GM18507 (cell line): ENCODE measurements around the gene NUTM2F.
A peak's percentile ranks its signal among the peaks of the same experiment; 100 is the strongest.
"Not testable (repeated sequence)": the region's sequence is repeated elsewhere in the genome, so short reads cannot be mapped to it uniquely, and the experiment has no call there.

Experiments used
- DNase-seq: peaks from one replicate; pipeline ENCODE4 v3.0.0; 2011; ENCODE audit warnings: low read depth; ENCODE audit not compliant: insufficient read length; ENCODE audit errors: extremely low spot score
- FAIRE-seq: peaks from 2 replicates; lab custom pipeline; 2011; peaks lifted over from hg19 to GRCh38; lab: Jason Lieb, UNC

NUTM2F gene

GRCh38 chr9:94322342-94322940, 6.0 kb downstream of the NUTM2F start:
- not testable (repeated sequence) for FAIRE-seq, DNase-seq

GRCh38 chr9:94317949-94318657, 10.3 kb downstream of the NUTM2F start:
- DNase-seq: not testable (repeated sequence)
- peak; percentile 56 for FAIRE-seq

- DNase-seq: not testable (repeated sequence)
- peak; percentile 85 for FAIRE-seq
These were observed 12.2 kb downstream of the NUTM2F start for GRCh38 chr9:94316236-94316635.

- DNase-seq: not testable (repeated sequence)
- peak; percentile 72 for FAIRE-seq
These were observed 13.1 kb downstream of the NUTM2F start for GRCh38 chr9:94315034-94315984.

GRCh38 chr9:94303321-94303720, 25.1 kb downstream of the NUTM2F start:
- no peak for FAIRE-seq
- DNase-seq: no peak

GRCh38 chr9:94302426-94302825, 26.0 kb downstream of the NUTM2F start:
- DNase-seq: no peak

GRCh38 chr9:94301583-94301982, 26.9 kb downstream of the NUTM2F start:
- no peak for FAIRE-seq

More at GRCh38 chr9:94302426-94302825, 26.0 kb downstream of the NUTM2F start:
- no peak for FAIRE-seq

GRCh38 chr9:94300470-94301301, 27.8 kb downstream of the NUTM2F start:
- FAIRE-seq: no peak

More at GRCh38 chr9:94301583-94301982, 26.9 kb downstream of the NUTM2F start:
- DNase-seq: no peak

GRCh38 chr9:94298949-94299599, 29.4 kb downstream of the NUTM2F start:
- FAIRE-seq (no peak), DNase-seq (no peak)

More at GRCh38 chr9:94300470-94301301, 27.8 kb downstream of the NUTM2F start:
- no peak for DNase-seq

- DNase-seq (no peak), FAIRE-seq (no peak)
These were observed 38.8 kb downstream of the NUTM2F start for GRCh38 chr9:94289691-94290090.

- FAIRE-seq: no peak
- DNase-seq: no peak
These were observed 40.4 kb downstream of the NUTM2F start for GRCh38 chr9:94287877-94288513.

GRCh38 chr9:94286116-94286515, 42.3 kb downstream of the NUTM2F start:
- DNase-seq: no peak
- FAIRE-seq: no peak

- FAIRE-seq (no peak), DNase-seq (no peak)
These were observed 47.3 kb downstream of the NUTM2F start for GRCh38 chr9:94281101-94281500.

GRCh38 chr9:94280409-94280989, 47.9 kb downstream of the NUTM2F start:
- FAIRE-seq (no peak), DNase-seq (no peak)

GRCh38 chr9:94277885-94278536, 50.4 kb downstream of the NUTM2F start:
- no peak for DNase-seq
- FAIRE-seq: no peak

- not testable (repeated sequence) for FAIRE-seq, DNase-seq
These were observed 51.4 kb downstream of the NUTM2F start for GRCh38 chr9:94277029-94277428.

GRCh38 chr9:94270009-94270408, 58.4 kb downstream of the NUTM2F start:
- peak; percentile 82 for FAIRE-seq

More at GRCh38 chr9:94270009-94270408, 58.4 kb downstream of the NUTM2F start:
- DNase-seq: no peak
